GM19099 (cell line): ENCODE measurements around the gene AGBL1.

Experiments used
- POLR2A ChIP-seq: IDR thresholded peaks from 3 replicates; pipeline ENCODE4 v1.6.1; 2011; ENCODE audit warnings: low read depth; ENCODE audit not compliant: insufficient read length; ENCODE audit errors: extremely low read depth

The AGBL1 gene

GRCh38 chr15:86764021-86764420 is 684.4 kb downstream of the AGBL1 start:
- no peak for TF ChIP-seq POLR2A

- no peak for TF ChIP-seq POLR2A
Observed at GRCh38 chr15:86765281-86765680, 685.6 kb downstream of the AGBL1 start.

DNA sequence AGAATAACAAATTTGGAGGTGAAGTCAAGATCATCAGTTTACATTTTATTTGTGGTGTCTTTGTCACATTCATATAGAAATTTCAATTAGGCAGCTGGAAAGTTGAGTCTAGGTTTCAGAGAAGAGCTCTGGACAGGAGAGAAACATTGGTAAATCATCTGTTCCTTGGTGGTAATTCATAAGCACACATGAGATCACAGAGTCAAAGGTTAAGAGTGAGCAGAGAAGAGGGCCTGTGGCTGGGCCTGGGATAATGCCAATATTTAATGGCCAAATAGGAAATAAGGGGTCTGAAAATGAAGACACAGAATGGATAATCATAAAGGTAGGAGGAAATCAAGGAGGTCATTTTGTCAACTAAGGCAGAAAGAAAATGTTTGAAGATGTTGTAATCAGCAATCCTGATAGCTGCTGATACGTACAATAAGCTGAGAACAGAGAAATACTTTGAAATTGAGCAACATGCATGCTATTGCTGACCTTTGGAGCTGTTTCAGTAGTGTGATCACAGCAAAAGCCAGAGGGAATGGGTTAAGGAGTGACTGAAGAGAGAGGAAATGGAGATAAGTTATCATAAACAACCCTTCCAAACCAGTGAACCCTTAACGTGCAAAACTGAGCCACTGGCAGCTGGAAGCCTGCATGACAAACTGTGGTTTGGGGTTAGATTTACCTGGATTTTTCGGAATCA is 692.8 kb downstream of the AGBL1 start:
- no peak for TF ChIP-seq POLR2A

DNA sequence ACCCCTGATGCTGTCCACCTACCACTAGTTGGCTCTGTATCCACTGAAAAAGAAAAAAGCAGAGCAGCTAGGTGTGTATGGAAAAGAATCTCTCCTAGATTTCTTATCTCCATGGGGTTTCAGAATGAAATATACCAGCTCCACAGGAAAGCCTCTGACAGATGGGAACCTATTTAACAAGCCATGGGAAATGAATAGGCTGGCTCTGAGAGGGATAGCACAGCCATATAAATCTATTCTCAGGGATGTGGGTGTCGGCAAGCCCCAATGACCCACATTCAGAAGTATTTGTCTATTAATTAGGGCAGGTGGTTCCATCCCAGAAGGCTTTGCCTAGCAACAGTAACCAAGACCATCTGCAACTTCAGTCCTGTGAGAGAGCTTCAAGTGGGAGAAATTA is 694.1 kb downstream of the AGBL1 start:
- TF ChIP-seq POLR2A: no peak

- TF ChIP-seq POLR2A: no peak
Observed at GRCh38 chr15:86776145-86776544, 696.5 kb downstream of the AGBL1 start.

DNA sequence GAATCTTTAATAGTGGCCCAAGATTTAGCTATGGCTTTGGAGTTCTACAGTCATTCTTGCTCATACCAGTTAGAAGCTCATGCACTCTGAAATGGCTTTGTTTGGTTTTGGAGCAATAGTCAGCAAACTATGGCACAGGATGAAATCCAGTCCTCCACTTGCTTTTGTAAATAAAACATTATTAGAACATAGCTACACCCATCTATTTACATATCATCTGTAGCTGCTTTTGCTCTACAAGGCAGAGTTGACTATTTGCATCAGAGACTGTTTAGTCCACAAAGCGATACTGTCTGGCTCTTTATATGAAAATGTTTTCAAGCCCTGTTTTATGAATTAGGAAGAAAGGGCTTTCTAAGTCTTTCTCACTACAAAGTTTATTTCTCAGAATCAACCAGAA is 716.9 kb downstream of the AGBL1 start:
- no peak for TF ChIP-seq POLR2A

DNA sequence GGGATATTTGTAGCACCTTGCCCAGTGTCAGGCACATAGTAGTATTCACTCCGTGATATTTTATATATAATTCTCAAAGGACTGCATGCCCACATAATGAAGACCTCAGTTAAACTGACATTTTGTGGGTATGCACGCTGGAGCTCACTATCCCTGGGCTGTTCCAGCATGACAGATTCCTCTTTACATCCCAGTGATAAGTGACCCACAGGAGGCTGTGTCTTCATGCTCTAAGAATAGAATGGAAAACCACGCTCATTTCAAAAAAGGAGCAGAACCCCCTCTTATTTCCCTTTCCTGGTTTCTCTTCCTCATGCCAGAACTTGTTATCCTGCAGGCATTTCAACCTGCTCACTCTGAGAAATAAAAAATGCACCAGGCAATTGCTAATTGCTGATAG is 717.5 kb downstream of the AGBL1 start:
- no peak for TF ChIP-seq POLR2A

GRCh38 chr15:86799226-86799625 is 719.6 kb downstream of the AGBL1 start:
- TF ChIP-seq POLR2A: no peak

GRCh38 chr15:86802244-86802643 is 722.6 kb downstream of the AGBL1 start:
- TF ChIP-seq POLR2A: no peak

DNA sequence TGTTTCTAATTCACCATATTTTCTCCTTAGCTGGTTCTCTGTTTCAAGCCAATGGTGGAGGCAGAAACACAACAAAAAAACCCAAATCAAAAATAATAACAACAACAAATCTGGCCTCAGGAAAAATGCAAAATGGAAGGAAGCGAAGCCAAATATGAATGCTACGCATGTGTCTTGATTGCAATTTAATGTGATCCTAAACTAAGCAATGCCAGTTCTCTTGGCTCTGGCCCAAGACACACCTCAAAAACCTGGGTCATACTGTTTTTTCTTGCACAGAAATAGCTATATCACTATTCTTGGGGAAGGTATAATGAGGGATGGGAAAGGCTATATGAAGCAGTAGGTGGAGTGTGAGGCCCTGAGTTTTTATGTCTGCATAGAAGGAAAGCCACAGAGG is 724.7 kb downstream of the AGBL1 start:
- TF ChIP-seq POLR2A: no peak

DNA sequence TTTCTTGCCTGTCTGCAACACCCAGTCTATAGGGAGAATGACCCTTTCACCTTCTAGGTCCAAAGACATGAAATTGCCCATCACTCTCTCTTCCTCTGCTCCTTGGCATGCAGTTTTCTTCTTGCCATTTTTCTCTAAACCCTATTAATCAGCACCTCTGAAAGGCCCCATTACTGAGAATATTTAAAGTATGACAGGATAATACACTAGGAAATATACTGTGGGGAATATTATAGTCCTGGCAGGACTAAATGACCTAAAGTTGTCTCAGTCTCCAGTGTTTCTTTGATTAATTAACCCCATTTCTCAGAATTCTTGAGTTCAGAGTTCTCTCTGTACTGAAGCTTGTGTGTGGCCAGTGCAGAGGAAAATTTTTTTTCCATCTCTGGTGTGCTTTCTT is 730.7 kb downstream of the AGBL1 start:
- no peak for TF ChIP-seq POLR2A

GRCh38 chr15:86813892-86814291 is 734.2 kb downstream of the AGBL1 start:
- TF ChIP-seq POLR2A: no peak

DNA sequence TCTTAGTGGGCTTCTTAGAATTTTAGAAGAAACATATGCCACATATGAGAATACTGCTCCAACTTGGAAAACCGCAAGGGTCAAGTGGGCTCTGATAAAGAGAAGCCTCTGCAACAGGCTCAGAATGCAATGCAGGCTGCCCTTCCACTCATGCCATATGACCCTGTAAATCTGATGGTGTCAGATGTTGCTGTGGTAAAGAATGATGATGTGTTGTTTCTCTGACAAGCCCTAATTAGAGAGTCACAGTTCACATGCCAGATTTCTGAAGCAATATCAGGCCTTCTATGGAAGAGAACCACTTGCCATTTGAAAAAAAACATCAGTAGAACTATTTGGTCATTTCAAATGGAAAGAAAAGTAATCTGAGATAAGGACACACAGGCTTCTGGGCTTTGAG is 749.6 kb downstream of the AGBL1 start:
- no peak for TF ChIP-seq POLR2A

GRCh38 chr15:86830304-86830703 is 750.6 kb downstream of the AGBL1 start:
- no peak for TF ChIP-seq POLR2A

- no peak for TF ChIP-seq POLR2A
Observed at GRCh38 chr15:86833595-86833994, 753.9 kb downstream of the AGBL1 start.

- no peak for TF ChIP-seq POLR2A
Observed at GRCh38 chr15:86834115-86834863, 754.6 kb downstream of the AGBL1 start.

DNA sequence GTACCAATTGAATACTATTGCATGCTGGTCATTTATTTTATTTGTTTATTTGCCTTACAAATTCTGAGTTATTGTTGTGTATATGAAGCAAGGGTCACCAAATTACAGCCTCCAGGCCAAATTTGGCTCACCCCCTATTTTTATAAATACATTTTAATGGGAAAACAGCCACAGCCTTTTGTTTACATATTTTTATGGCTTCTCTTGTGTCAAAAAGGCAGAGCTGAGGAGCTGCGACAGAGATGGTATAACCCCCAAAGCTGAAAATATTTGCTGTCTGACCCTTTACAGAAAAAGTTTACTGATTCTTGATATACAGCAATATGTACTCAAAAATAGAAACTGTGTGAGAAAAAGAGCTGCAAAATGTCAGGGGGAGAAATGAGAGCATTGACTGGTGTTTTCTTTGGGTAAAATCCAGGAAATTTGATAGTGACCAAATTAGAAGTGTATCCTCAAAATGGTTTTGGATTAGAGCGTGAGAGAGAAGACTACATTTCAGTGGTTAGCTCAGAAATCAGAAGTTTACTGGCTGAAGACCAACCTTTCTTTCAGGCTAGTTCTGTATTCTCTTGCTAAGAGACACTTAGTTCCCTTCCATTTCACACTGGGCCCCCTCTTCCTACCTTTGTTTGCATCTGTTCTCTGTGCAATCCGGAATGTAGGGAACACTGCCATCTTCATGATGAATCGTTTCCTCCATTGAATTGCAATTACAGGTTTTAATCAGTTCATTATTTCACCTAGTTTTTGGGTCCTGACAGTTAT is 757.8 kb downstream of the AGBL1 start:
- no peak for TF ChIP-seq POLR2A

GRCh38 chr15:86839502-86839901 is 759.8 kb downstream of the AGBL1 start:
- no peak for TF ChIP-seq POLR2A
